HepG2 (cell line): ENCODE results near the gene MBD3L3. TPM values are rescaled to one million over a fixed set of nuclear protein-coding genes. Genes with fewer than 3 reads are reported as not detected.

Experiments used
- ATAC-seq: fragments of 200-7000 bp; cut with Tn5 transposase; 3 replicates; pipeline ENCODE4 v1.9.1; 2020; ENCODE audit warnings: mild to moderate bottlenecking, moderate library complexity
- BruUV-seq: library from RNA; stranded (reverse); fragments of 400-500 nt; replicated peaks from 2 replicates; lab custom pipeline; 2021; lab: Mats Ljungman, UMichigan
- CTCF ChIA-PET: fragments of 300-600 bp; formaldehyde crosslinking; extraction: SDS; loops from one replicate; lab custom pipeline; 2021; ENCODE audit warnings: low total read pairs, inconsistent platforms, low intra/inter-chr PET ratio; lab: Yijun Ruan, JAX
- POLR2A ChIA-PET: fragments of 350-600 bp; sonication (Branson Sonifier 250); formaldehyde crosslinking; loops from one replicate; lab custom pipeline; 2020; ENCODE audit warnings: antibody characterized with exemption, inconsistent platforms; lab: Yijun Ruan, JAX
- DNase-seq: peaks from one replicate; pipeline ENCODE4 v3.0.0-alpha.2; 2015; ENCODE audit warnings: low spot score
- FAIRE-seq: peaks from 3 replicates; lab custom pipeline; 2011; peaks lifted over from hg19 to GRCh38; lab: Jason Lieb, UNC
- H2AFZ ChIP-seq: one replicate; pipeline ENCODE4 v1.6.1; 2011; ENCODE audit warnings: low read length, inconsistent platforms
- H3K27ac ChIP-seq: fragments of 300-600 bp; 3 replicates; pipeline ENCODE4 v1.8.0; 2011; ENCODE audit warnings: mixed run types, mild to moderate bottlenecking, mixed read lengths, low read length, inconsistent platforms; ENCODE audit not compliant: insufficient read depth; ENCODE audit errors: extremely low read length
- H3K27me3 ChIP-seq, 2 experiments: fragments of 200-600 bp in 1 of 2; 2 replicates in 1 of 2; 3 replicates in 1 of 2; pipeline versions ENCODE4 v1.6.0 to v1.8.0; 2011; ENCODE audit warnings: low read length in 2 of 2, mild to moderate bottlenecking in 2 of 2, moderate library complexity in 2 of 2, inconsistent platforms in 1 of 2; ENCODE audit not compliant: insufficient read depth in 2 of 2, control insufficient read depth in 1 of 2
- H3K36me3 ChIP-seq, 2 experiments: fragments of 200-600 bp in 1 of 2; replicated peaks in 1 of 2; 2 replicates in 1 of 2; 3 replicates in 1 of 2; pipeline versions ENCODE4 v1.5.1 to v1.8.0; 2011; ENCODE audit warnings: low read length in 2 of 2, inconsistent platforms in 1 of 2; ENCODE audit not compliant: insufficient read depth in 2 of 2, control insufficient read depth in 1 of 2
- H3K4me1 ChIP-seq: 2 replicates; pipeline ENCODE4 v1.5.1; 2012; ENCODE audit warnings: low read length, inconsistent platforms; ENCODE audit not compliant: insufficient read depth
- H3K4me2 ChIP-seq: 2 replicates; pipeline ENCODE4 v1.6.0; 2011; ENCODE audit warnings: low read depth, low read length, inconsistent platforms
- H3K4me3 ChIP-seq, 3 experiments: fragments of 200-600 bp in 1 of 3; sonication (generic), shearing (Covaris generic) in 1 of 3; replicated peaks in 1 of 3; 2 replicates each; pipeline ENCODE4 v1.5.1; 2011 to 2016; ENCODE audit warnings: low read length in 3 of 3, inconsistent platforms in 2 of 3, low read depth in 2 of 3, mild to moderate bottlenecking in 2 of 3, control low read depth in 1 of 3, mixed read lengths in 1 of 3; ENCODE audit not compliant: insufficient read depth in 1 of 3
- H3K79me2 ChIP-seq: one replicate; pipeline ENCODE4 v1.6.1; 2011; ENCODE audit warnings: low read length, inconsistent platforms; ENCODE audit not compliant: insufficient read depth
- H3K9ac ChIP-seq: 2 replicates; pipeline ENCODE4 v1.6.0; 2011; ENCODE audit warnings: mild to moderate bottlenecking, low read depth, low read length, inconsistent platforms; ENCODE audit not compliant: insufficient read depth
- H3K9me3 ChIP-seq: 2 replicates; pipeline ENCODE4 v1.5.1; 2012; ENCODE audit warnings: mild to moderate bottlenecking, low read length
- H4K20me1 ChIP-seq: 2 replicates; pipeline ENCODE4 v1.6.0; 2011; ENCODE audit warnings: inconsistent platforms, mild to moderate bottlenecking, low read length, moderate library complexity; ENCODE audit not compliant: insufficient read depth
- GPN1 ChIP-seq: sonication (generic); formaldehyde crosslinking; IDR thresholded peaks from 2 replicates; pipeline ENCODE4 v1.5.1; 2020; ENCODE audit warnings: missing genetic modification reagents, borderline replicate concordance
- NR2F6 ChIP-seq, 2 experiments: IDR thresholded peaks; 2 replicates each; pipeline ENCODE4 v1.6.1; 2016; ENCODE audit warnings: antibody characterized with exemption in 1 of 2, mild to moderate bottlenecking in 1 of 2
- RBM22 ChIP-seq: fragments of 200-400 bp; formaldehyde crosslinking; optimal IDR thresholded peaks from 2 replicates; pipeline ENCODE3; 2017; ENCODE audit warnings: mild to moderate bottlenecking, low read length, moderate library complexity
- RORA ChIP-seq: sonication (generic); formaldehyde crosslinking; IDR thresholded peaks from 2 replicates; pipeline ENCODE4 v1.5.0; 2020; ENCODE audit warnings: mild to moderate bottlenecking, missing genetic modification reagents, moderate library complexity
- RXRA ChIP-seq: sonication (generic); formaldehyde crosslinking; IDR thresholded peaks from 2 replicates; pipeline ENCODE4 v1.5.1; 2020; ENCODE audit warnings: missing genetic modification reagents
- SAFB2 ChIP-seq: sonication (generic); formaldehyde crosslinking; IDR thresholded peaks from 2 replicates; pipeline ENCODE4 v1.5.1; 2020; ENCODE audit warnings: missing genetic modification reagents, low read depth, mild to moderate bottlenecking, borderline replicate concordance
- U2AF2 ChIP-seq: fragments of 200-400 bp; formaldehyde crosslinking; IDR thresholded peaks from 2 replicates; pipeline ENCODE4 v1.6.1; 2017; ENCODE audit warnings: low read depth, mild to moderate bottlenecking, low read length
- ZFP82 ChIP-seq: sonication (generic); formaldehyde crosslinking; IDR thresholded peaks from 2 replicates; pipeline ENCODE4 v1.5.1; 2020; ENCODE audit warnings: mild to moderate bottlenecking, missing genetic modification reagents, borderline replicate concordance
- ZMYM3 ChIP-seq: sonication (generic); formaldehyde crosslinking; IDR thresholded peaks from 2 replicates; pipeline ENCODE4 v1.5.1; 2020; ENCODE audit warnings: mild to moderate bottlenecking, missing genetic modification reagents
- ZNF101 ChIP-seq: sonication (generic); formaldehyde crosslinking; IDR thresholded peaks from 2 replicates; pipeline ENCODE4 v1.4.0; 2020; ENCODE audit warnings: mild to moderate bottlenecking, low read depth, missing genetic modification reagents, borderline replicate concordance
- ZNF121 ChIP-seq: sonication (generic); formaldehyde crosslinking; IDR thresholded peaks from 2 replicates; pipeline ENCODE4 v1.5.0; 2020; ENCODE audit warnings: mild to moderate bottlenecking, missing genetic modification reagents
- ZNF546 ChIP-seq: sonication (generic); formaldehyde crosslinking; conservative IDR thresholded peaks from 2 replicates; pipeline ENCODE4 v1.8.1; 2023; ENCODE audit warnings: mild to moderate bottlenecking, missing genetic modification reagents
- ZSCAN21 ChIP-seq: sonication (generic); formaldehyde crosslinking; IDR thresholded peaks from 2 replicates; pipeline ENCODE4 v1.8.0; 2022; ENCODE audit warnings: mild to moderate bottlenecking, missing genetic modification reagents, moderate library complexity, borderline replicate concordance
- WGBS: methylation state at CpG from one replicate; pipeline ENCODE4 v1.1.6; 2017; ENCODE audit warnings: low lambda C conversion rate; 5-methylcytosine and 5-hydroxymethylcytosine counted together
- in situ Hi-C: cut with HindIII; loops from 2 replicates; pipeline ENCODE4 v1.10.0; 2017; ENCODE audit warnings: low pct_unique_long_range_greater_than_20kb; ENCODE audit not compliant: extremely low pct_ligation_motif_present
- intact Hi-C: fragments of 100-400 bp; cut with micrococcal nuclease; formaldehyde crosslinking; loops from one replicate; pipeline ENCODE4 v1.10.0; 2022; ENCODE audit not compliant: unreplicated experiment
- polyA plus RNA-seq, 8 experiments: library from polyadenylated mRNA; depleted of rRNA in 3 of 8; stranded (reverse) in 7 of 8; unstranded in 1 of 8; fragments of >200 nt; fragmentation: Illumina TruSeq in 4 of 8; extraction: Trizol in 4 of 8; gene quantifications; 2 replicates each; pipeline versions ENCODE4 v1.2.1 to v1.2.3, GENCODE V29; 2011 to 2016; ENCODE audit warnings: low read depth in 4 of 8, missing spikeins in 1 of 8, mixed read lengths in 1 of 8; ENCODE audit not compliant: insufficient read depth in 1 of 8
- total RNA-seq, 5 experiments: library from RNA; depleted of rRNA; stranded (reverse); fragments of >200 nt; fragmentation: Illumina TruSeq; extraction: Trizol; gene quantifications; 2 replicates each; pipeline ENCODE4 v1.2.3, GENCODE V29; 2016; ENCODE audit warnings: low read depth in 1 of 5
- TF ChIP-seq, protein P1 (sequence below): sonication (generic); formaldehyde crosslinking; IDR thresholded peaks from 2 replicates; pipeline ENCODE4 v1.5.0; 2020; ENCODE audit warnings: mild to moderate bottlenecking, missing genetic modification reagents
- TF ChIP-seq, protein P2 (sequence below): sonication (generic); formaldehyde crosslinking; IDR thresholded peaks from 2 replicates; pipeline ENCODE4 v1.4.0; 2020; ENCODE audit warnings: missing genetic modification reagents, low read depth, mild to moderate bottlenecking, borderline replicate concordance
- TF ChIP-seq, protein P3 (sequence below): sonication (generic); formaldehyde crosslinking; conservative IDR thresholded peaks from 2 replicates; pipeline ENCODE4 v1.8.0; 2022; ENCODE audit warnings: missing genetic modification reagents
- TF ChIP-seq, protein P4 (sequence below): fragments of 450-650 bp; IDR thresholded peaks from 2 replicates; pipeline ENCODE4 v1.6.1; 2017; ENCODE audit warnings: mild to moderate bottlenecking

MBD3L3 gene
- total and polyA plus RNA-seq, 2 of the 13 experiments (the other 11 are each of a cell fraction or from before 2014, with no cell fraction given), result not detected

DNA sequence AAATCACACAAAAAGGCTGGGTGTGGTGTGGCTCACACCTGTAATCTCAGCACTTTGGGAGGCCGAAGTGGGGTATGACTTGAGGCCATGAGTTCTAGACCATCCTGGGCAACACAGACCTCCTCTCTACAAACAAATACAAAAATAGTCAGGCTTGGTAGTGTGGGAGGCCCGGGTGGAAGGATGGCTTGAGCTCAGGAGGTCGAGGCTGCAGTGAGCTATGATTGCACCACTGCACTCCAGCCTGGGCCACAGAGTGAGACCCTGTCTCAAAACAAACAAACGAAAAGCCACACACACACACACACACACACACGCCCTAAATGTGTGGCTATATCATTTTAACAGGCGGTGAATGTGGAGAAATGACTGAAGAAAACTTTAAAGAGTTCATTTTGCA, 10.1 kb upstream of the MBD3L3 start (continued):
- TF ChIP-seq ZMYM3 (CRISPR knock-in tag), result peak; percentile 54; the same call in 1 of the 2 replicates
- TF ChIP-seq, protein P1, sequence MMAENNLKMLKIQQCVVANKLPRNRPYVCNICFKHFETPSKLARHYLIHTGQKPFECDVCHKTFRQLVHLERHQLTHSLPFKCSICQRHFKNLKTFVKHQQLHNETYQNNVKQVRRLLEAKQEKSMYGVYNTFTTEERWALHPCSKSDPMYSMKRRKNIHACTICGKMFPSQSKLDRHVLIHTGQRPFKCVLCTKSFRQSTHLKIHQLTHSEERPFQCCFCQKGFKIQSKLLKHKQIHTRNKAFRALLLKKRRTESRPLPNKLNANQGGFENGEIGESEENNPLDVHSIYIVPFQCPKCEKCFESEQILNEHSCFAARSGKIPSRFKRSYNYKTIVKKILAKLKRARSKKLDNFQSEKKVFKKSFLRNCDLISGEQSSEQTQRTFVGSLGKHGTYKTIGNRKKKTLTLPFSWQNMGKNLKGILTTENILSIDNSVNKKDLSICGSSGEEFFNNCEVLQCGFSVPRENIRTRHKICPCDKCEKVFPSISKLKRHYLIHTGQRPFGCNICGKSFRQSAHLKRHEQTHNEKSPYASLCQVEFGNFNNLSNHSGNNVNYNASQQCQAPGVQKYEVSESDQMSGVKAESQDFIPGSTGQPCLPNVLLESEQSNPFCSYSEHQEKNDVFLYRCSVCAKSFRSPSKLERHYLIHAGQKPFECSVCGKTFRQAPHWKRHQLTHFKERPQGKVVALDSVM (CRISPR knock-in tag), result peak; percentile 81
- peak; percentile 62 for TF ChIP-seq ZNF121 (CRISPR knock-in tag)
- 0 out of 2 replicates have a peak, but pooled peaks have one; percentile 5 for TF ChIP-seq ZSCAN21
- no peak for TF ChIP-seq ZNF546 (CRISPR knock-in tag)
- no peak for TF ChIP-seq U2AF2
- TF ChIP-seq RORA (CRISPR knock-in tag), result no peak
- no peak for TF ChIP-seq ZFP82 (CRISPR knock-in tag)

DNA sequence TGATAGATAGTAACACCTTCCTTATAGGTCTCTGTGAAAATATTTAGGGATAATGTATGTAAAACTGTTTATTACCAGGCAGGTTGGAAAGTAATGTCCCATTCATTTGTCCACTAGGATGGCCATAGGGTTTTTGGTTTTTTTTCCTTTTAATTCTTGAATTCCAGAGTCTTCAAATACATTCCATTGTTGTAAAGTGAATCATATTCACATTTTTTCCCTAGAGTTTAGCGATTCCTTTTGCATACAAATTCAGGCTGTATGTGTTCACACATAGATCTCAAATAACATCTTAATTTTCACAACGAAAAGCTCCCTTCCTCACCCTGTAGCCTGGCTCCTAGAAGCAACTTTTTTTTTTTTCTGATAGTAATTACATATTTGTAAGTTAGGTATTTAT, 9.2 kb upstream of the MBD3L3 start:
- H3K27me3 ChIP-seq, result no peaks in the 10 kb centered on the region; a peak in 1 of 5 replicates
- CTCF ChIA-PET, result no interaction called here
- H3K4me1 ChIP-seq, result peaks cover 14% of the 10 kb centered on the region
- H3K4me2 ChIP-seq, result no peak overlapping the region
- ATAC-seq (no peak), FAIRE-seq (no peak), DNase-seq (no peak)
- in situ Hi-C loops (no loop called here), intact Hi-C loops (no loop called here)
- no peak overlapping the region for H3K9ac ChIP-seq
- POLR2A ChIA-PET, result no interaction called here
- no peak overlapping the region for H3K4me3 ChIP-seq
- peaks cover 11% of the 10 kb centered on the region for H3K79me2 ChIP-seq
- no peak overlapping the region for H2AFZ ChIP-seq
- H3K9me3 ChIP-seq, result peaks cover 7% of the 10 kb centered on the region
- H4K20me1 ChIP-seq, result no peaks in the 10 kb centered on the region
- H3K36me3 ChIP-seq, result peaks cover 0 to 13% of the 10 kb centered on the region in 2 experiments; a peak in 3 of 5 replicates
- H3K27ac ChIP-seq, result no peak overlapping the region
- WGBS, result 64% methylated on average over 2 of the region's 2 CpGs
- no TSS peak for BruUV-seq
- TF ChIP-seq RXRA (CRISPR knock-in tag) (no peak), SAFB2 (CRISPR knock-in tag) (no peak), NR2F6 (IDR thresholded peaks at IDR 0.05) (no peak), NR2F6 (CRISPR knock-in tag; IDR thresholded peaks at IDR 0.05) (no peak), GPN1 (no peak), ZNF101 (CRISPR knock-in tag) (no peak), RBM22 (no peak)
- TF ChIP-seq, protein P2, sequence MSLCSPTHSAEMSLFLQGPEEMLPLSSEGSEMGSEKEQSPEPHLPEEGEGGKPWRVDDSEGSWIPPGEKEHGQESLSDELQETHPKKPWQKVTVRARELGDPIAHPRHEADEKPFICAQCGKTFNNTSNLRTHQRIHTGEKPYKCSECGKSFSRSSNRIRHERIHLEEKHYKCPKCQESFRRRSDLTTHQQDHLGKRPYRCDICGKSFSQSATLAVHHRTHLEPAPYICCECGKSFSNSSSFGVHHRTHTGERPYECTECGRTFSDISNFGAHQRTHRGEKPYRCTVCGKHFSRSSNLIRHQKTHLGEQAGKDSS (CRISPR knock-in tag), result no peak
- TF ChIP-seq, protein P3, sequence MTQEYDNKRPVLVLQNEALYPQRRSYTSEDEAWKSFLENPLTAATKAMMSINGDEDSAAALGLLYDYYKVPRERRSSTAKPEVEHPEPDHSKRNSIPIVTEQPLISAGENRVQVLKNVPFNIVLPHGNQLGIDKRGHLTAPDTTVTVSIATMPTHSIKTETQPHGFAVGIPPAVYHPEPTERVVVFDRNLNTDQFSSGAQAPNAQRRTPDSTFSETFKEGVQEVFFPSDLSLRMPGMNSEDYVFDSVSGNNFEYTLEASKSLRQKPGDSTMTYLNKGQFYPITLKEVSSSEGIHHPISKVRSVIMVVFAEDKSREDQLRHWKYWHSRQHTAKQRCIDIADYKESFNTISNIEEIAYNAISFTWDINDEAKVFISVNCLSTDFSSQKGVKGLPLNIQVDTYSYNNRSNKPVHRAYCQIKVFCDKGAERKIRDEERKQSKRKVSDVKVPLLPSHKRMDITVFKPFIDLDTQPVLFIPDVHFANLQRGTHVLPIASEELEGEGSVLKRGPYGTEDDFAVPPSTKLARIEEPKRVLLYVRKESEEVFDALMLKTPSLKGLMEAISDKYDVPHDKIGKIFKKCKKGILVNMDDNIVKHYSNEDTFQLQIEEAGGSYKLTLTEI (CRISPR knock-in tag), result no peak
- TF ChIP-seq, protein P4, sequence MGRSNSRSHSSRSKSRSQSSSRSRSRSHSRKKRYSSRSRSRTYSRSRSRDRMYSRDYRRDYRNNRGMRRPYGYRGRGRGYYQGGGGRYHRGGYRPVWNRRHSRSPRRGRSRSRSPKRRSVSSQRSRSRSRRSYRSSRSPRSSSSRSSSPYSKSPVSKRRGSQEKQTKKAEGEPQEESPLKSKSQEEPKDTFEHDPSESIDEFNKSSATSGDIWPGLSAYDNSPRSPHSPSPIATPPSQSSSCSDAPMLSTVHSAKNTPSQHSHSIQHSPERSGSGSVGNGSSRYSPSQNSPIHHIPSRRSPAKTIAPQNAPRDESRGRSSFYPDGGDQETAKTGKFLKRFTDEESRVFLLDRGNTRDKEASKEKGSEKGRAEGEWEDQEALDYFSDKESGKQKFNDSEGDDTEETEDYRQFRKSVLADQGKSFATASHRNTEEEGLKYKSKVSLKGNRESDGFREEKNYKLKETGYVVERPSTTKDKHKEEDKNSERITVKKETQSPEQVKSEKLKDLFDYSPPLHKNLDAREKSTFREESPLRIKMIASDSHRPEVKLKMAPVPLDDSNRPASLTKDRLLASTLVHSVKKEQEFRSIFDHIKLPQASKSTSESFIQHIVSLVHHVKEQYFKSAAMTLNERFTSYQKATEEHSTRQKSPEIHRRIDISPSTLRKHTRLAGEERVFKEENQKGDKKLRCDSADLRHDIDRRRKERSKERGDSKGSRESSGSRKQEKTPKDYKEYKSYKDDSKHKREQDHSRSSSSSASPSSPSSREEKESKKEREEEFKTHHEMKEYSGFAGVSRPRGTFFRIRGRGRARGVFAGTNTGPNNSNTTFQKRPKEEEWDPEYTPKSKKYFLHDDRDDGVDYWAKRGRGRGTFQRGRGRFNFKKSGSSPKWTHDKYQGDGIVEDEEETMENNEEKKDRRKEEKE, result no peak
